Measurements from ENCODE around the gene NCOA5. TPM values are rescaled to one million over a fixed set of nuclear protein-coding genes. Genes with fewer than 3 reads are reported as not detected.

The NCOA5 gene
- polyA plus RNA-seq, 1 experiment, result 27.0 TPM

DNA sequence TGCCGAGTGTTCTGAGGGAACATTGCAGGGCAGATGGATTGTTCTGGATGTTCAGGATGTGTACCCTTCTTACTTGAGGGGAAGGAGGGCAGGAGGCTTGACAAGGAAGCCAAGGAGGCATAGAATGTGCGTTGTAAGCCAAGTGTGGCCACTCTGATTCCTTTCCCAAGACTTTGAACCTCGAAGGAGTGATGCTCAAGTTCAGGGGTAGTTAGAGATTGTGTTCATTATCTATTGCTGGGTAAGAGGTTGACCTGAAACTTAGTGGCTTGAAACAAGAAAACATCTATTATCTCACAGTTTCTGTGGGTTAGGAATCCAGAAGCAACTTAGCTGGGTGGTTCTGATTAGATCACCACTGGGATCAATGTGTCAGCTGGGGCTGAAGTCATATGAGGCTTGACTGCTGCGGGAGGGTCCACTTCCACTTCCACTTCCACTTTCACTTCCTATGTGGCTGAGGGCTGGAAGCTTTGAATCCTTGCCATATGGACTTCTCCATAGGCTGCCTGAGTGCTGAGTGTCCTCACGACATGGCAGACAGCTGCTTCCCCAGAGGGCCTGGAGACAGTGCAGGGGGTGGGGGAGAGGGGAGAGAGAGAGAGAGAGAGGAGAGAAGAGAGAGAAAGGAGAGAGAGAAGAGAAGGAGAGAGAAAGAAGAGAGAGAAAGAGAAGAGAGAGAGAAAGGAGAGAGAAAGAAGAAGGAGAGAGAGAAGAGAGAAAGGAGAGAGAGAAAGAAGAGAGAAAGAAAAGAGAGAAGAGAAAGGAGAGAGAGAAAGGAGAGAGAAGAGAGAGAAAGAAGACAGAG, 21.5 kb upstream of the NCOA5 start:
- peaks cover 31% of the 10 kb centered on the region for H3K27me3 ChIP-seq (ENCODE audit: control insufficient read depth, insufficient read depth, low read length)
- CTCF ChIA-PET, result no interaction called here
- no peaks in the 10 kb centered on the region for H3K9me3 ChIP-seq (ENCODE audit: control insufficient read depth, insufficient read depth, low read length)
- POLR2A ChIA-PET, result no interaction called here
- no peak overlapping the region for H3K4me3 ChIP-seq (ENCODE audit: low read depth, low read length)
- no peak for TF ChIP-seq CTCF (IDR thresholded peaks at IDR 0.05; ENCODE audit: low read depth, low read length)
- DNase-seq (ENCODE audit: low read depth, low spot score), result no peak
- H3K27ac ChIP-seq (ENCODE audit: low read depth, low read length), result no peak overlapping the region

GRCh38 chr20:46108976-46109375, 19.2 kb upstream of the NCOA5 start:
- DNase-seq (ENCODE audit: low read depth, low spot score), result no peak
- Histone ChIP-seq H3K27ac (ENCODE audit: low read depth, low read length) (no peak overlapping the region), H3K27me3 (ENCODE audit: control insufficient read depth, insufficient read depth, low read length) (peaks cover 30% of the 10 kb centered on the region), H3K9me3 (ENCODE audit: control insufficient read depth, insufficient read depth, low read length) (no peaks in the 10 kb centered on the region), H3K4me3 (ENCODE audit: low read depth, low read length) (no peak overlapping the region)
- no peak for TF ChIP-seq CTCF (IDR thresholded peaks at IDR 0.05; ENCODE audit: low read depth, low read length)
- ChIA-PET CTCF (no interaction called here), POLR2A (no interaction called here)

GRCh38 chr20:46108435-46108841, 18.7 kb upstream of the NCOA5 start:
- no peak overlapping the region for H3K4me3 ChIP-seq (ENCODE audit: low read depth, low read length)
- H3K27me3 ChIP-seq (ENCODE audit: control insufficient read depth, insufficient read depth, low read length), result peaks cover 30% of the 10 kb centered on the region
- H3K9me3 ChIP-seq (ENCODE audit: control insufficient read depth, insufficient read depth, low read length), result no peaks in the 10 kb centered on the region
- TF ChIP-seq CTCF (IDR thresholded peaks at IDR 0.05; ENCODE audit: low read depth, low read length), result no peak
- H3K27ac ChIP-seq (ENCODE audit: low read depth, low read length), result no peak overlapping the region
- POLR2A ChIA-PET, result no interaction called here
- DNase-seq (ENCODE audit: low read depth, low spot score), result no peak
- CTCF ChIA-PET, result no interaction called here

- H3K27me3 ChIP-seq (ENCODE audit: control insufficient read depth, insufficient read depth, low read length), result peaks cover 21% of the 10 kb centered on the region
- DNase-seq (ENCODE audit: low read depth, low spot score), result no peak
- ChIA-PET POLR2A (no interaction called here), CTCF (no interaction called here)
- H3K4me3 ChIP-seq (ENCODE audit: low read depth, low read length), result no peak overlapping the region
- no peak for TF ChIP-seq CTCF (IDR thresholded peaks at IDR 0.05; ENCODE audit: low read depth, low read length)
- H3K9me3 ChIP-seq (ENCODE audit: control insufficient read depth, insufficient read depth, low read length), result no peaks in the 10 kb centered on the region
- no peak overlapping the region for H3K27ac ChIP-seq (ENCODE audit: low read depth, low read length)
Observed at GRCh38 chr20:46107061-46107460, 17.3 kb upstream of the NCOA5 start.

GRCh38 chr20:46104262-46104661, 14.5 kb upstream of the NCOA5 start:
- DNase-seq (ENCODE audit: low read depth, low spot score), result no peak
- peaks cover 27% of the 10 kb centered on the region for H3K27me3 ChIP-seq (ENCODE audit: control insufficient read depth, insufficient read depth, low read length)
- H3K27ac ChIP-seq (ENCODE audit: low read depth, low read length), result no peak overlapping the region
- H3K4me3 ChIP-seq (ENCODE audit: low read depth, low read length), result no peak overlapping the region
- POLR2A ChIA-PET, result interaction anchor here (0.7 kb wide), 1 partner anchor 130 kb away, joined by 3 read pairs; no protein-coding TSS in a partner anchor
- TF ChIP-seq CTCF (IDR thresholded peaks at IDR 0.05; ENCODE audit: low read depth, low read length), result no peak
- H3K9me3 ChIP-seq (ENCODE audit: control insufficient read depth, insufficient read depth, low read length), result no peaks in the 10 kb centered on the region; the same call in 1 of the 2 replicates
- CTCF ChIA-PET, result no interaction called here
